ENCODE measurements around the gene HMCN1. TPM values are rescaled to one million over a fixed set of nuclear protein-coding genes. Genes with fewer than 3 reads are reported as not detected.

HMCN1 gene
- total RNA-seq, 2 experiments from 2014 or later: under 0.01 TPM; not detected in 1

DNA sequence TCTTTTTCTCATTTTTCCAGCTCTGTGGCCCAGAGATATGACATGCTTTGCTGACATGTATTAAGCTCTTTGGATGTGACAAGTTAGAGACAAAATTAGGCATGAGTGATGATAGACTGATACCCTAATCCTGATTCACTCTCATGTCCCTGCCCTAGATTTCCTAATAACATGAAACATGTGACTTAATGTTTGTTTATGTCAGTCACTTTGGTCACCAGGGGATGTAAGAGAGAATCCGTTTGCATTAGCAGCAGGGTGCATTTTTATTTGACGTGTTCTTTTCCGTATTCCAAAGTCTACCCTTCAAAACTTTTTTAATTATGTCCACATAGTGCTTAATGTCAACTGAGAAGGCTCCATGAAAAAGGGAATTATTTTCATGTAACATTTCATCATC is 192.4 kb downstream of the HMCN1 start:
- Mint-ChIP-seq H3K36me3 (ENCODE audit: low read depth) (no peaks in the 10 kb centered on the region), H3K4me3 (no peak overlapping the region), H3K27me3 (no peaks in the 10 kb centered on the region), H3K27ac (no peak overlapping the region), H3K9me3 (no peaks in the 10 kb centered on the region), H3K4me1 (no peaks in the 10 kb centered on the region)
- CTCF ChIA-PET: no interaction called here
- POLR2A ChIA-PET: no interaction called here
- DNase-seq: no peak

- ChIA-PET POLR2A (no interaction called here), CTCF (no interaction called here)
- Mint-ChIP-seq H3K27me3 (no peaks in the 10 kb centered on the region), H3K36me3 (ENCODE audit: low read depth) (no peaks in the 10 kb centered on the region), H3K4me1 (no peaks in the 10 kb centered on the region), H3K9me3 (no peaks in the 10 kb centered on the region), H3K27ac (no peak overlapping the region), H3K4me3 (no peak overlapping the region)
- DNase-seq: no peak
Observed at GRCh38 chr1:185929776-185930175, 195.6 kb downstream of the HMCN1 start.

DNA sequence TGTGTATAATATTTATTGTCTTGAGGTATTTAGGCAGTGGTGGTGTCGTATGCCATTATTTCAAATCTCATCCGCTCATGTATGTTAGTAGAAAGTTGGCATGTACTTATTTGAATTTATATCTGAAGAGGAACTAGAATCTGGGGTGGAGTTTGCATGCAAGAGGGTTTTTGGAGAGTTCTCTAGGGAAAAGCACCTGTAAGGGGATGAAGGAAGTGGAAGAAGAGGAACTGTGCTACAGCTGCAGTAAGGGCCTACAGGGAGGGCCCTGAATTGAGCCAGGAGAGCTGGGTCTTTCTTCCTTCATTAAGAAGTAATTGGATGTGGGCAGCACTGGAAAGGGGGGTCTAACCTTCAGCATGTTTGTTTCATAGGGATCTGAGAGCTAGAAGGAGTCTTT is 197.2 kb downstream of the HMCN1 start:
- Mint-ChIP-seq H3K27ac (no peak overlapping the region), H3K36me3 (ENCODE audit: low read depth) (no peaks in the 10 kb centered on the region), H3K4me3 (no peak overlapping the region), H3K9me3 (no peaks in the 10 kb centered on the region), H3K27me3 (no peaks in the 10 kb centered on the region), H3K4me1 (no peaks in the 10 kb centered on the region)
- CTCF ChIA-PET: no interaction called here
- POLR2A ChIA-PET: no interaction called here
- no peak for DNase-seq

GRCh38 chr1:185933580-185933979 is 199.4 kb downstream of the HMCN1 start:
- H3K27me3 Mint-ChIP-seq: no peaks in the 10 kb centered on the region
- no peak for DNase-seq
- no peaks in the 10 kb centered on the region for H3K4me1 Mint-ChIP-seq
- no peaks in the 10 kb centered on the region for H3K9me3 Mint-ChIP-seq
- H3K4me3 Mint-ChIP-seq: no peak overlapping the region
- no peaks in the 10 kb centered on the region for H3K36me3 Mint-ChIP-seq (ENCODE audit: low read depth)
- CTCF ChIA-PET: no interaction called here
- H3K27ac Mint-ChIP-seq: no peak overlapping the region
- POLR2A ChIA-PET: no interaction called here

GRCh38 chr1:185934476-185935189 is 200.4 kb downstream of the HMCN1 start:
- Mint-ChIP-seq H3K36me3 (ENCODE audit: low read depth) (no peaks in the 10 kb centered on the region), H3K4me1 (no peaks in the 10 kb centered on the region), H3K27me3 (no peaks in the 10 kb centered on the region), H3K9me3 (no peaks in the 10 kb centered on the region), H3K27ac (no peak overlapping the region), H3K4me3 (no peak overlapping the region)
- ChIA-PET POLR2A (no interaction called here), CTCF (no interaction called here)
- DNase-seq: no peak

GRCh38 chr1:185935360-185935759 is 201.2 kb downstream of the HMCN1 start:
- Mint-ChIP-seq H3K9me3 (no peaks in the 10 kb centered on the region), H3K4me1 (no peaks in the 10 kb centered on the region), H3K27me3 (no peaks in the 10 kb centered on the region), H3K27ac (no peak overlapping the region), H3K4me3 (no peak overlapping the region), H3K36me3 (ENCODE audit: low read depth) (no peaks in the 10 kb centered on the region)
- CTCF ChIA-PET: no interaction called here
- POLR2A ChIA-PET: no interaction called here
- no peak for DNase-seq

- Mint-ChIP-seq H3K4me3 (no peak overlapping the region), H3K36me3 (ENCODE audit: low read depth) (no peaks in the 10 kb centered on the region), H3K4me1 (no peaks in the 10 kb centered on the region), H3K27ac (no peak overlapping the region), H3K9me3 (no peaks in the 10 kb centered on the region), H3K27me3 (no peaks in the 10 kb centered on the region)
- POLR2A ChIA-PET: no interaction called here
- CTCF ChIA-PET: no interaction called here
- DNase-seq: no peak
Observed at GRCh38 chr1:185936641-185937040, 202.4 kb downstream of the HMCN1 start.

DNA sequence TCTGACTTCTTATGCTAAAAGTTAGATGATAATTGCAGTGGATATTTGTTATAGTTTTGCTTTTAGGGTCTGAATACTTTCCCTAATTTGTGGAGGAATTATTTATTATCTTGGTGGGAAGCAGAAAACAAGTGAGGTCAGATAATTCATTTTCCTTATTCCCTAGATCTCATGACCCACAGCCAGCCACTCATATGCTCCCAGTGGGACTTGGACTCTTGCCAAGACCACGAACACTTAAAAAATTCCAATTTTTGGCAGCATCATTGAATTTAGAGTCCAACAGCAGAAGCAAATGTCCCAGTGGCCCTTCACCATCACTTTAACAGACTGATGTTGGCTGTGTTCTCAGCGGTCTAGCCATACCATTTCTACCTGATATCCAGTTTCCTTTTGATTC is 204.2 kb downstream of the HMCN1 start:
- CTCF ChIA-PET: no interaction called here

DNA sequence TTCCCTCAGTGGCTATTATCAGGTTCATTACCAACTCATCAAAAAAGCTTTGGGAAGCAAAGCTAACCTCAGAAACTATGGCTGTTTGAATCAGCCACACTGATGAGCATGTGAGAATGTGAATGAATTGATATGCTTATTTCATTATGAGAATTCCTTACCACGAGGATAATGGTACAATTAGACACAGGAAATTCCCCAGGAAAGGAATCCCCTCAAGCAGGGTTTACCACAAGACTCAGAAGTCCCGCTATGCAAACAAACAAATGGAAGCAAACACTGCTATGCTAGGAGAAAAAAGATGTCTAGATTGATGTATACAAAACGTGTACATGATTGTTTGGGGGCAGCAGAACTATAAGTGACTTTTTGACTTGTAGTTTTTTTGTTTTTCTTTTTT is 205.0 kb downstream of the HMCN1 start:
- no peaks in the 10 kb centered on the region for H3K9me3 Mint-ChIP-seq
- H3K36me3 Mint-ChIP-seq (ENCODE audit: low read depth): no peaks in the 10 kb centered on the region
- no peaks in the 10 kb centered on the region for H3K4me1 Mint-ChIP-seq
- DNase-seq: no peak
- no peak overlapping the region for H3K4me3 Mint-ChIP-seq
- H3K27me3 Mint-ChIP-seq: no peaks in the 10 kb centered on the region
- ChIA-PET POLR2A (no interaction called here), CTCF (no interaction called here)
- H3K27ac Mint-ChIP-seq: no peak overlapping the region

More for the DNA sequence above, 204.2 kb downstream of the HMCN1 start:
- Mint-ChIP-seq H3K27me3 (no peaks in the 10 kb centered on the region), H3K4me3 (no peak overlapping the region), H3K9me3 (no peaks in the 10 kb centered on the region), H3K4me1 (no peaks in the 10 kb centered on the region), H3K36me3 (ENCODE audit: low read depth) (no peaks in the 10 kb centered on the region), H3K27ac (no peak overlapping the region)
- no peak for DNase-seq
- POLR2A ChIA-PET: no interaction called here

GRCh38 chr1:185942961-185943360 is 208.8 kb downstream of the HMCN1 start:
- Mint-ChIP-seq H3K27ac (no peak overlapping the region), H3K27me3 (no peaks in the 10 kb centered on the region), H3K36me3 (ENCODE audit: low read depth) (no peaks in the 10 kb centered on the region), H3K9me3 (no peaks in the 10 kb centered on the region), H3K4me3 (no peak overlapping the region), H3K4me1 (no peaks in the 10 kb centered on the region)
- no peak for DNase-seq
- POLR2A ChIA-PET: no interaction called here
- CTCF ChIA-PET: no interaction called here

DNA sequence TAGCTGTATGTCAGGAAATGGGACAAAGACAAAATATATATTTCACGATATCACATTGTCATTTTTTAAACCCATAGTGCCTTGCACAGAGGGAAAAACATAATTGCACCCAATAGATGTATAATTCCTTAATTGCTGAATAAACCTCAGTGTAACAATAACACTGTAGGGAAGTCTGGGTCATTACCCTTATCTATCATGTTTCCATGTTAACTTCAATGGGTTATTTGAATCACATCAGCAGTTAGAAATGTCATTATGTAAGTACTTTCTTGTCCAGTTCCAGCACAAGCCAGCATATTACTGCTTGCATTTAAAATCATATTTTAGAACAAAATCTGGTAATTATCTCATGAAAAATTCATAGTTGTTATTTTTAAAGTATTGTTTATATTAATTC is 222.7 kb downstream of the HMCN1 start:
- Mint-ChIP-seq H3K4me3 (no peak overlapping the region), H3K27ac (no peak overlapping the region), H3K9me3 (no peaks in the 10 kb centered on the region), H3K4me1 (no peaks in the 10 kb centered on the region), H3K27me3 (no peaks in the 10 kb centered on the region), H3K36me3 (ENCODE audit: low read depth) (no peaks in the 10 kb centered on the region)
- CTCF ChIA-PET: no interaction called here
- POLR2A ChIA-PET: no interaction called here
- DNase-seq: no peak

DNA sequence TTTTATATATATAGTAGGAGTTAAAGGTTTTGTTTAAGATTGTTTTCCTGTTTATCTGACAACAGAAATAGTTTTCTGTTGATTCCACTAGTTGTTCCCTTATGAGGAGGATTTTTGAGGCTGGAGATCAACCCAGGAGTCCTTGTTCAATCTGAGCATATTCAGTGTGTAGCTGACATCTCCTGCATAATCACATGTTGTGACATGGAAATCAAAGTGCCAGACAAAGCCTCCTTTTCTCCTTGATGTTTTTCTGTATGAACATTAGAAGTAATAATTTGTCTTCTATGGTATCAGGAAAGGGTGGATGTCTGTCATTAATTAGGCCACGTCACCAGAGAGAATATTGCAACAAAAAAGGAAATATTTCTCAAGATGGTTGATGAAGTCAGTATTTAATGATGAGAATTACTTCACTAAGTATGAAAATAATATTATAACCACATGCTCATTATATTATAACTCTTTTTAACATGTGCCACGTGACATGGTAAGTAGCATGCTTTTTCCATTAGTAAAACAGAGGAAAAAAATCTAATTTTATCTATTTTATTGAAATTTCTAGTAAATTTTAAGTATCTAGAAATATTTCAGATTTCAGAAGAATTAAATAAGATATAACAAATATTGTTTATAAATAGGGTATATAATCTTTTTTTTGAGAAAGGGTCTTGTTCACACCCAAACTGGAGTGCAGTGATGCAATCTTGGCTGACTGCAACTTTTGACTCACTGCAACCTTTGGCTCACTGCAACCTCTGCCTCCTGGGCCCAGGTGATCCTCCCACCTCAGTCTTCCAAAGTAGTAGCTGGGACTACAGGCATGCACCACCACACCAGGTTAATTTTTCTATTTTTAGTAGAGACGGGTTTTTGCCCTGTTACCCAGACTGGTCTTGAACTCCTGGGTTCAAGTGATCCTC is 223.5 kb downstream of the HMCN1 start:
- Mint-ChIP-seq H3K36me3 (ENCODE audit: low read depth) (no peaks in the 10 kb centered on the region), H3K27ac (no peak overlapping the region), H3K4me3 (no peak overlapping the region), H3K9me3 (no peaks in the 10 kb centered on the region), H3K4me1 (no peaks in the 10 kb centered on the region), H3K27me3 (no peaks in the 10 kb centered on the region)
- ChIA-PET CTCF (no interaction called here), POLR2A (no interaction called here)
- no peak for DNase-seq

DNA sequence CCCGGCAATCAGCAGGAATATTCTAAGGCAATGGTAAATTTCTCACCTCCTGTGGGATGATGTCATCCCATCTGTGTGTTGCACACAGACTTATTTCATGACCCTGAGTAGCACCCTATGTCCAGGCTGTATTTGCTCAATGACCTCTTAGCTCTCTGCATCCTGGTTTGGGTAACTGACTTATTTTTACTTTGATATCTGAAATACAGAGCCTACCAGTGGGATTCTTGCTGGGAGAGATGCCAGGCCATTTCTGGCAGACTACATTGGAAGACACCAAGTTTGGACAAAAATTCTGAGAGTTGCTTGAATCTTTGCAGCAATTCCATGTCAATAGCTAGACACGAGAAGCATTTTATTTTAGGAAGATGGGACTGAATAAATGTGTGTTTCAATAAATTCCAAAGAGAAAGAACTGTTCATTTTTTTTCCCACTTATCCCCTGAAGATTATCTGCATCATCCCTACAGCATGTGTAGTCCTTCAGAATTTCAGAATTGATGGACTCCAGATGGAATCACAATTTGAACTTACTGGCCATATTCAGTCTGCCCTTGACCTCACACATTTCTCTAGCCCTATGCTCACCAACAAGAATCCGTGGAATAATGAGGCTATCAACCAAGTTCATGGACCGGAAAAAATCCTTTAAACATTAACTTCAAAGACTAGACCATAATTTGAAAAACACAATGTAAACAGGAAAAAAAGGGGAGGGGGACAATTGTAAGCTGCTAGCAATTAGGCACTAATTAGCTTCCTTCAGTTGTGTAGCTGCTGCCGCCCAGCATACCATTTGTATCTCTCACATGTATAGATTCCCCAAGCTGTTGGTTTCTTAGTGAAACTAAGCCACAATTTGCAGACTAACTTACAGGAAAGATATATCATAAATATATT is 226.5 kb downstream of the HMCN1 start:
- ChIA-PET CTCF (no interaction called here), POLR2A (no interaction called here)
- no peaks in the 10 kb centered on the region for H3K36me3 Mint-ChIP-seq (ENCODE audit: low read depth)
- peaks cover 4% of the 10 kb centered on the region for H3K27me3 Mint-ChIP-seq
- no peaks in the 10 kb centered on the region for H3K4me1 Mint-ChIP-seq
- no peak overlapping the region for H3K4me3 Mint-ChIP-seq
- DNase-seq: no peak
- no peak overlapping the region for H3K27ac Mint-ChIP-seq
- no peaks in the 10 kb centered on the region for H3K9me3 Mint-ChIP-seq
